Heart left ventricle (tissue), 13 donors: ENCODE measurements around the gene LRBA.

Experiments
- POLR2A ChIP-seq, 2 donors: fragments of 450-650 bp; IDR thresholded peaks; one replicate each; pipeline ENCODE4 v1.6.1; 2017; ENCODE audit warnings: antibody characterized with exemption in 2 of 2, mild to moderate bottlenecking in 2 of 2, moderate library complexity in 2 of 2
- TF ChIP-seq, protein P1 (sequence below), 12 donors: fragments of 200-600 bp; sonication (generic) in 4 of 12; IDR thresholded peaks; one replicate each; pipeline versions ENCODE4 v1.5.0 to v1.8.0; 2018 to 2022; ENCODE audit warnings: antibody characterized with exemption in 12 of 12, mild to moderate bottlenecking in 5 of 12
- donor health status: ischemic (EF 13 %, LVEDD 7.1; RV severe dilation, severe dysfunction).
- donor health status: DM: no; HTN: yes; CAD: no.
- donor health status: DM: no; HTN: no; CAD: no.
- donor health status: ischemic (EF 25% LVEDD 6.9; RV normal size, moderate dysfunction).
- donor health status: ischemic (EF 25% LVEDD 5.7; RV mildly dilated, moderate dysfunction).
- donor health status: ischemic (EF 35%, LVEDD 5.7; RV mildly dilated, moderate dysfunction).
- donor health status: nonischemic (EF 11% LVEDD 7.7; RV severe dilation, severe dysfunction).
- donor health status: DM: yes; HTN: yes; CAD: no.
- donor health status: PGD.
- donor health status: ischemic (EF 29% LVEDD 5.4; RV normal size, mild dysfunction).
- donor health status: nonischemic (EF 23%, LVEDD 6.1; RV moderate dilation, normal function).

DNA sequence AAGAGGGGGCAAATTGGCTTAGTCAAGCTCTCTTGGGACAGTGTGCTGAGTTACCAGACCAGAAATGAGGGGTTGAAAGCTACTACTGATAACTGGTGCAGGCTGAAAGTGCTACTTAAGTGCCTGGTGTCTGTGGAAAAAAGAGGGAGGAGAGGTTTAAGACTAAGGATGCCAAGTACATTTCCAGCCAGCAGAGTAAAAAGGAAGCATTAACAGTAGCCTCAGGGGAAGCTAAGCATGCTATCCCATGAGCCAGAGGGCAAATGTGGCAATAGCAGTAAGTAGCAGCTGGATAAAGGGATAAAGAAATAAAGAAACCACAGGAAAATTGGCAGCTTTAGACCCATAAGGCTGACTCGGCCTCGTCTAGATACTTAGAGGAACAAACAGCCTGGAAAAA is 629.5 kb downstream of the LRBA start:
- TF ChIP-seq, protein P1, sequence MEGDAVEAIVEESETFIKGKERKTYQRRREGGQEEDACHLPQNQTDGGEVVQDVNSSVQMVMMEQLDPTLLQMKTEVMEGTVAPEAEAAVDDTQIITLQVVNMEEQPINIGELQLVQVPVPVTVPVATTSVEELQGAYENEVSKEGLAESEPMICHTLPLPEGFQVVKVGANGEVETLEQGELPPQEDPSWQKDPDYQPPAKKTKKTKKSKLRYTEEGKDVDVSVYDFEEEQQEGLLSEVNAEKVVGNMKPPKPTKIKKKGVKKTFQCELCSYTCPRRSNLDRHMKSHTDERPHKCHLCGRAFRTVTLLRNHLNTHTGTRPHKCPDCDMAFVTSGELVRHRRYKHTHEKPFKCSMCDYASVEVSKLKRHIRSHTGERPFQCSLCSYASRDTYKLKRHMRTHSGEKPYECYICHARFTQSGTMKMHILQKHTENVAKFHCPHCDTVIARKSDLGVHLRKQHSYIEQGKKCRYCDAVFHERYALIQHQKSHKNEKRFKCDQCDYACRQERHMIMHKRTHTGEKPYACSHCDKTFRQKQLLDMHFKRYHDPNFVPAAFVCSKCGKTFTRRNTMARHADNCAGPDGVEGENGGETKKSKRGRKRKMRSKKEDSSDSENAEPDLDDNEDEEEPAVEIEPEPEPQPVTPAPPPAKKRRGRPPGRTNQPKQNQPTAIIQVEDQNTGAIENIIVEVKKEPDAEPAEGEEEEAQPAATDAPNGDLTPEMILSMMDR (IDR thresholded peaks at IDR 0.05): no peak
- no peak for TF ChIP-seq POLR2A (IDR thresholded peaks at IDR 0.05)
